Left ventricle myocardium inferior (tissue), 1 donor: Measurements from ENCODE around the gene ZNF117. TPM values are rescaled to one million over a fixed set of nuclear protein-coding genes. Genes with fewer than 3 reads are reported as not detected.
"Not testable (repeated sequence)": the region's sequence is repeated elsewhere in the genome, so short reads cannot be mapped to it uniquely, and the experiment has no call there.

Source experiments
- DNase-seq: peaks from one replicate; pipeline ENCODE4 v3.0.0-alpha.2; 2020
- H3K27ac ChIP-seq: fragments of 200-600 bp; replicated peaks from 2 replicates; pipeline ENCODE4 v1.8.0; 2021
- H3K27me3 ChIP-seq: fragments of 200-600 bp; 2 replicates; pipeline ENCODE4 v1.8.0; 2021; ENCODE audit warnings: low read depth
- H3K36me3 ChIP-seq: fragments of 200-600 bp; 2 replicates; pipeline ENCODE4 v1.8.0; 2021
- H3K4me1 ChIP-seq: fragments of 200-600 bp; 2 replicates; pipeline ENCODE4 v1.8.0; 2021
- H3K4me3 ChIP-seq: fragments of 200-600 bp; 2 replicates; pipeline ENCODE4 v1.8.0; 2021; ENCODE audit warnings: mild to moderate bottlenecking, moderate library complexity
- H3K9me3 ChIP-seq: fragments of 200-600 bp; replicated peaks from 2 replicates; pipeline ENCODE4 v1.8.0; 2021
- CTCF ChIP-seq: fragments of 200-600 bp; IDR thresholded peaks from 2 replicates; pipeline ENCODE4 v1.8.0; 2021; ENCODE audit warnings: antibody characterized with exemption, mild to moderate bottlenecking, borderline replicate concordance
- intact Hi-C: fragments of 100-400 bp; cut with micrococcal nuclease; formaldehyde crosslinking; loops from one replicate; pipeline ENCODE4 v1.11.0; 2022
- long read RNA-seq: library from polyadenylated mRNA; unstranded; transcript quantifications from one replicate; pipeline ENCODE4 v2.0.0, GENCODE V29; 2021
- total RNA-seq: library from RNA; stranded (reverse); fragmentation: NEBNext Ultra II Directional; extraction: Animal tissue kit (Norgen Biotek cat#: 25700); gene quantifications from one replicate; pipeline ENCODE4 v1.2.1, GENCODE V29; 2021
- donor health status: DM: no; HTN: yes; CAD: no; lungs with severe emphysema.

The ZNF117 gene
- 3.2 TPM for total RNA-seq
- long read RNA-seq, partial matches to known transcripts, result 2 of 4 reads
- long read RNA-seq, other reads (novel, unspliced or antisense), result 2 of 4 reads

DNA sequence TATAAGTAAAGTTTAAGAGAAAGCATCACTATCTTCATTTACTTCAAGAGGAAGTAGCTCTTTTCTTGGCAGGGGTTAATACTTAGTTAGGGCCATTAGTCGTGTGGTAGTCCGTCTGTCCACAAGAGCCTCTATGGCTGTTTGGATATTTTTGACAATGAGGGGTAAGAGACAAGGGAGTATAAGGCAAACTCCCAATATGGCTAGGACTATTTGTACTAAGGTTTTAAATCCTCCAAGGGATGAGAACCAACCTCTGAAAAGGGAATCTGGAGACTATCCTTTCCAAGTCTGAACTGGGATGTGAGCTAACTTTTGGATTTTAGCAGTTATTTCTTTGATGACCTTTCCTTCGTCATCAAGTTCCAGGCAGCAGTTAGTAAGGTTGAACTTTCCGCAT, at the start of gene ZNF117:
Gene ZNF117 (minus strand): TSS at position 101 of the 400 bp plus-strand sequence.
- no peak for TF ChIP-seq CTCF
- intact Hi-C loops, result no loop called here
- Histone ChIP-seq H3K27ac (no peak within 1 kb of the TSS), H3K9me3 (peaks cover 83% of the 10 kb centered on the region), H3K4me3 (no peak within 1 kb of the TSS), H3K36me3 (peaks cover 52% of the 10 kb centered on the region), H3K4me1 (no peaks in the 10 kb centered on the region), H3K27me3 (no peaks in the 10 kb centered on the region)
- no peak for DNase-seq

DNA sequence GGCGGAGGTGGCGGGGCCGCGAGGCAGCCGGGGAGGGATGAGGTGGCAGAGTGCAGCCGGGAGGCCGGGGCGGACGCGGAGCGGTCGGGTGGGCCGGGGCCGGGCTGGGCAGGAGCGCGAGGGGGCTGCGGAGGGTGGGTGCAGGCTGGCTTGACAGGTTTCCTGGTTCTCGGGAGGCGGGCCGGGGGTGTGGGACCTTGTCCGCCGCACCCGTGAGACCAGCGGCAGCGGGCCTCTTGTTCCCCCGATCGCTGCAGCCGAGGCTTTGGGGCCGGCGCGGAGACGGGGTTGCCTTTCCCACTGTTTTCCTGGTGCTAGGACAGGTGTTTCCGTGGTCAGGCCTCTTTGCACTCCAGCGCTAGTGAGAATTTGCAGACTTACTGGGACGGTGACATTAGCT, 47.9 kb upstream of the ZNF117 start:
- intact Hi-C loops, H3K9me3 ChIP-seq, H3K27me3 ChIP-seq, H3K36me3 ChIP-seq: not testable (repeated sequence)
- H3K27ac ChIP-seq, result peak overlapping the region; percentile 91
- DNase-seq, result peak; percentile 34
- peak overlapping the region; percentile 79 for H3K4me3 ChIP-seq
- peaks cover 20% of the 10 kb centered on the region for H3K4me1 ChIP-seq

DNA sequence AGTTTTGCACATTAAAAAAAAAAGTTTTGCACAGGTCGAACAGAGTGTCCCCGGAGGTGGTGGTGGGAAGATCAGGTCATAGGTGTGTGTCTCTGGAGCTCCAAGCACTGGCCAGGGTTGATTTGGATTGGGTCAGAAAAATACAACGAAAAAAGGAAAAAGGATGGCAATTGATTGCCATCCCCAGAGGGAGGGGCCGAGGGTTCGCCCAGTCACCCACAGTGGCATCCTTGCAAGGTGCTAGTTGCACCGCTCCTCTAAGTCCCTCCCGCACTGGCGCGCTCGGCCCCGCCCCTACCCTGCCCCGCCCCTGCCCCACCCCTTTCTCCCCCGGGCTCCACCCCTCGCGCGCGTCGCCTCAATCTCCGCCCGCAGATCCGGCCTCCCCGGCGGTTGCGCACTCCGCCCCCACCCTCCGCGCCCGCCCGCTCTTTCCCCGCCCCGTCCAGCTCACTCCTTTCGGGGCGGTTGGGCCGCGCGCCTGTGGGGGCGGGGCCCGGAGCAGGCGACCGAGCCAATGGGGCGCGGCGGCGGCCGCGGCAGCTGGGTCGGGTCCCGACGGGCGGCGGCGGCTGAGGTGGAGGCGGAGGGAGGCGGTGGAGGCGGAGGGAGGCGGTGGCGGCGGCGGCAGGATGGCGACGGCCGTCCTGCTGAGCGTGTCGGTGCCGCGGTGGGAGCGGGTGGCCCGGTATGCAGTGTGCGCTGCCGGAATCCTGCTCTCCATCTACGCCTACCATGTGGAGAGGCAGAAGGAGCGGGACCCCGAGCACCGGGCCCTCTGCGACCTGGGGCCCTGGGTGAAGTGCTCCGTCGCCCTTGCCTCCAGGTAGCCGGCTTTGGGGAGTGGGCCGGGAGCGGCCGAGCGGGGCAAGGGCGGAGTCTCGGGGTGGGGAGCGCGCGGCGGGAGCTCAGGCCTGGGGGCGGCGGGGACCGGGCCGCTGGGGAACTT, 47.2 kb upstream of the ZNF117 start:
- TF ChIP-seq CTCF, result no peak
- H3K4me1 ChIP-seq, result peaks cover 20% of the 10 kb centered on the region
- no peaks in the 10 kb centered on the region for H3K27me3 ChIP-seq
- H3K27ac ChIP-seq, result peak overlapping the region; percentile 91
- DNase-seq, result peak; percentile 95
- H3K36me3 ChIP-seq, result no peaks in the 10 kb centered on the region
- peak overlapping the region; percentile 79 for H3K4me3 ChIP-seq
- no peaks in the 10 kb centered on the region for H3K9me3 ChIP-seq
- intact Hi-C loops, result no loop called here

DNA sequence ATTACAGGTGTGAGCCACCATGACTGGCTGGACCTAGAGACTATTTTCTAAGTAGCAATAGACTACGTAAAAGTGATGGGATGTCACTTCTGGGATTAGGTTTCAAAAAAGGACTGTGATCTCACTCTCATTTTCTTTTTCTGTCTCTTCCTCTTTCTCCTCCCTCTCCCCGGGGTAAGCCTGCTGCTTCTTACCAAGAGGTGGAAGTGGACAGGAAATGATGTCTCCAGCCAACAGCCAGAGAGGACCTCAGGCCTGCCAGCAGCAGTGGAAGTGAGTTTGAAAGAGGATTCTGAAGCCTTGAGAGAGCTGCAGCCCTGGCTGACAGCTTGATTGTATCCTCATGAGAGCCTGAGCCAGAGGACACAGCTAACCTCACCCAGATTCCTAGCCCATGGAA, 45.7 kb upstream of the ZNF117 start:
- intact Hi-C loops, H3K36me3 ChIP-seq: not testable (repeated sequence)

GRCh38 chr7:65035469-65035868, 44.6 kb upstream of the ZNF117 start:
- intact Hi-C loops, H3K27me3 ChIP-seq, H3K9me3 ChIP-seq, H3K4me3 ChIP-seq, H3K36me3 ChIP-seq, DNase-seq: not testable (repeated sequence)
- H3K4me1 ChIP-seq, result peaks cover 20% of the 10 kb centered on the region
- H3K27ac ChIP-seq, result peak overlapping the region; percentile 66

More for the DNA sequence above, 45.7 kb upstream of the ZNF117 start:
- peaks cover 20% of the 10 kb centered on the region for H3K4me1 ChIP-seq
- H3K4me3 ChIP-seq, DNase-seq, H3K9me3 ChIP-seq, H3K27me3 ChIP-seq: not testable (repeated sequence)
- H3K27ac ChIP-seq, result peak overlapping the region; percentile 66

- H3K27ac ChIP-seq, H3K9me3 ChIP-seq, H3K4me1 ChIP-seq, H3K4me3 ChIP-seq, intact Hi-C loops, H3K27me3 ChIP-seq, DNase-seq, H3K36me3 ChIP-seq: not testable (repeated sequence)
Observed at GRCh38 chr7:65034120-65034782, 43.4 kb upstream of the ZNF117 start.

GRCh38 chr7:65033391-65033790, 42.6 kb upstream of the ZNF117 start:
- H3K27ac ChIP-seq, H3K27me3 ChIP-seq, intact Hi-C loops, H3K36me3 ChIP-seq, DNase-seq, H3K4me1 ChIP-seq, H3K4me3 ChIP-seq, H3K9me3 ChIP-seq: not testable (repeated sequence)

DNA sequence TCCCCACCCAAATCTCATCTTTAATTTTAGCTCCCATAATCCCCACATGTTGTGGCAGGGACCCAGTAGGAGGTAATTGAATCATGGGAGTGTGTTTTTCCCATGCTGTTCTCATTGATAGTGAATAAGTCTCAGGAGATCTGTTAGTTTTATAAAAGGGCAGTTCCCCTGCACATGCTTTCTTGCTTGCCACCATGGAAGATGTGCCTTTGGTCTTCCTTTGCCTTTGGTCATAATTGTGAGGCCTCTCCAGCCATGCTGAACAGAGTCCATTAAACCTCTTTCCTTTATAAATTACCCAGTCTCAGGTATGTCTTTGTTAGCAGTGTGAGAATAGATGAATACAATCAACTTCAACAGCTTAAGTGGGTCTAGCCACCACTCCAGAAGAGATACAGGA, 34.2 kb upstream of the ZNF117 start:
- not testable (repeated sequence) for H3K27me3 ChIP-seq

DNA sequence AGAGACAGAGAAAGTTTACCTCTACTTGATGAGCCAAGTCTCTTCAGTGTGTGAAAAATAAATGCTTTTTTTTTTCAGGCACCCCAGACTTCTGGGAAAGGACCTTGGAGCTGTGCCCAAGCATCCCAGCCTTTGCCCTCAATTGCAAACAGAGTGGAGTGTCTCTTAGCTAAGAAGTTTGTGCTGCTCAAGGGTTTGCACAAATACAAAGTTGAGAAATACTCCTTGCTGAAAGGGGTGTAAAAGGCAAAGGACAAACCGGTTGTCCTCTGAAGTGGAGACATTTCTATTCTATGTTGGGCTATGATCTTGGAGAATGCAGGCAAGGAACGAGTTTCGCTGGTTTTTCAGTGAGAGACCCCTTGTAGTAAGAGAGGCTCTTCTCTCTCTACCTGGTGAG, 30.1 kb upstream of the ZNF117 start:
- H3K27ac ChIP-seq, DNase-seq, H3K9me3 ChIP-seq, H3K27me3 ChIP-seq, H3K4me3 ChIP-seq, H3K4me1 ChIP-seq, H3K36me3 ChIP-seq, intact Hi-C loops: not testable (repeated sequence)

More for the DNA sequence above, 34.2 kb upstream of the ZNF117 start:
- H3K4me3 ChIP-seq, intact Hi-C loops, H3K36me3 ChIP-seq, H3K4me1 ChIP-seq, H3K27ac ChIP-seq, DNase-seq, H3K9me3 ChIP-seq: not testable (repeated sequence)

GRCh38 chr7:65009881-65010280, 19.0 kb upstream of the ZNF117 start:
- peaks cover 22% of the 10 kb centered on the region for H3K4me1 ChIP-seq
- intact Hi-C loops, H3K9me3 ChIP-seq, H3K4me3 ChIP-seq, H3K27me3 ChIP-seq, H3K27ac ChIP-seq, H3K36me3 ChIP-seq, DNase-seq: not testable (repeated sequence)

- H3K9me3 ChIP-seq, H3K36me3 ChIP-seq, H3K27ac ChIP-seq, intact Hi-C loops, DNase-seq, H3K27me3 ChIP-seq, H3K4me3 ChIP-seq: not testable (repeated sequence)
- H3K4me1 ChIP-seq, result peaks cover 27% of the 10 kb centered on the region
Observed at GRCh38 chr7:65009394-65009793, 18.6 kb upstream of the ZNF117 start.
